ENCODE measurements around the gene SDHB.

DNA sequence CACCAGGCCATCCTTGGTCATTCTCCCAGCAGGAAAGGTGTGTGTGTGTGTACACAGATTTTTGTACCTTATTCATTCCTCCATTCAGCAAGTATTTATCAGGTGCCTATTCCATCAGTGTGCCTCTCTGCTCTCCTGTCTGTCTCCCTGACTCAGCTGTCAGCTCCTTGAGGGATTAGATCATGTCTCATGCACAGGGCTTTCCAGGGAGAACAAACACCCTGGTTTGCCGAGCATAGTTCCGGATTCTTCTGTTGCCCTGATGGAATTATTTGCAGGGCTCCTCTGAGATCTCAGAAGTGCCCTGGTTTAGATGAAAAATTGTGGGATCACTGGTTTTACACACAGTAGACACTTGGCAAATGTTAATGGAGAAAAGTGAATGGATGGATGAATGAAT is 8.1 kb upstream of the SDHB start:
- TF ChIP-seq CTCF (conservative IDR thresholded peaks at IDR 0.05; ENCODE audit: low read length) (no peak), EZH2phosphoT487 (IDR thresholded peaks at IDR 0.05; ENCODE audit: borderline replicate concordance, low read depth, low read length) (no peak)
